ENCODE measurements around the gene LMBRD1.

The LMBRD1 gene

DNA sequence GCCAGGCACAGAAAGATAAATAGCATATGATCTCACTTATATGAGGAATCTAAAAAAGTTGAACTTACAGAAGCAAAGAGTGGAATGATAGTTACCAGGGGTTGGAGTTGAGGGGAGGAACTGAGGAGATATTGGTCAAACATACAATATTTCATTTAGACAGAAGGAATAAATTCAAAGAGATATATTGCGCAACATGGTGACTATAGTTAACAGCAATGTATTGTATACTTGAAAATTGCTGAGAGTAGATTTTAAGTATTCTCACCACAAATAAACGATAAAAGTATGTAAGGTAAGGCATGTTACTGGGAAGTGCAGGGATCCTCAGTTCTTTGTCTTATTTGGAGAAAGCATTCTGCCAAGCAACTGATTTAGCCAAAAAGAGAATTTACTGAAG is 171.9 kb downstream of the LMBRD1 start:
- peak; percentile 2 for DNase-seq
